SK-N-SH treated with all-trans-retinoic acid at 6 μM for 48 hours (cell line): ENCODE data around the gene SUPT3H.
"Not testable (repeated sequence)": the region's sequence is repeated elsewhere in the genome, so short reads cannot be mapped to it uniquely, and the experiment has no call there.

Source experiments
- ATAC-seq: fragments of 200-7000 bp; cut with Tn5 transposase; 3 replicates; pipeline ENCODE4 v1.9.1; 2020; ENCODE audit warnings: mild to moderate bottlenecking, moderate library complexity
- BACH2 ChIP-seq: fragments of 250-450 bp; sonication (Bioruptor Pico); IDR thresholded peaks from 2 replicates; pipeline ENCODE4 v1.9.0; 2021; ENCODE audit warnings: mild to moderate bottlenecking, borderline replicate concordance
- CSDC2 ChIP-seq: fragments of 250-450 bp; sonication (Bioruptor Pico); IDR thresholded peaks from 2 replicates; pipeline ENCODE4 v1.5.0; 2020; ENCODE audit warnings: mild to moderate bottlenecking, moderate library complexity
- ESRRG ChIP-seq: fragments of 250-450 bp; sonication (Bioruptor Pico); IDR thresholded peaks from 2 replicates; pipeline ENCODE4 v1.6.1; 2021; ENCODE audit warnings: mild to moderate bottlenecking
- GLIS3 ChIP-seq: fragments of 250-450 bp; sonication (Bioruptor Pico); IDR thresholded peaks from 2 replicates; pipeline ENCODE4 v1.5.0; 2020; ENCODE audit warnings: mild to moderate bottlenecking, moderate library complexity
- ISL1 ChIP-seq: fragments of 250-450 bp; sonication (Bioruptor Pico); IDR thresholded peaks from 2 replicates; pipeline ENCODE4 v2.1.2; 2022; ENCODE audit warnings: mild to moderate bottlenecking, moderate library complexity
- OSR1 ChIP-seq: fragments of 250-450 bp; sonication (Bioruptor Pico); IDR thresholded peaks from 2 replicates; pipeline ENCODE4 v1.8.0; 2022; ENCODE audit warnings: moderate library complexity, mild to moderate bottlenecking, inconsistent platforms
- PPARA ChIP-seq: fragments of 250-450 bp; sonication (Bioruptor Pico); IDR thresholded peaks from 2 replicates; pipeline ENCODE4 v1.5.0; 2020; ENCODE audit warnings: mild to moderate bottlenecking, borderline replicate concordance
- RARB ChIP-seq: fragments of 250-450 bp; sonication (Bioruptor Pico); IDR thresholded peaks from 2 replicates; pipeline ENCODE4 v1.8.0; 2021; ENCODE audit warnings: mild to moderate bottlenecking, moderate library complexity
- TCF4 ChIP-seq: fragments of 250-450 bp; sonication (Bioruptor Pico); IDR thresholded peaks from 2 replicates; pipeline ENCODE4 v1.8.0; 2021; ENCODE audit warnings: mild to moderate bottlenecking, moderate library complexity, borderline replicate concordance
- TOX ChIP-seq: fragments of 250-450 bp; sonication (Bioruptor Pico); IDR thresholded peaks from 2 replicates; pipeline ENCODE4 v1.8.0; 2021; ENCODE audit warnings: mild to moderate bottlenecking, moderate library complexity, borderline replicate concordance
- ZC3H10 ChIP-seq: fragments of 250-450 bp; sonication (Bioruptor Pico); IDR thresholded peaks from 2 replicates; pipeline ENCODE4 v1.5.1; 2021; ENCODE audit warnings: mild to moderate bottlenecking, moderate library complexity
- ZFP3 ChIP-seq: fragments of 250-450 bp; sonication (Bioruptor Pico); IDR thresholded peaks from 2 replicates; pipeline ENCODE4 v1.5.0; 2020; ENCODE audit warnings: mild to moderate bottlenecking, moderate library complexity
- ZFP30 ChIP-seq: fragments of 450-650 bp; formaldehyde crosslinking; IDR thresholded peaks from 2 replicates; pipeline ENCODE4 v1.5.0; 2022; ENCODE audit warnings: mild to moderate bottlenecking, moderate library complexity
- ZNF565 ChIP-seq: fragments of 450-650 bp; formaldehyde crosslinking; conservative IDR thresholded peaks from 2 replicates; pipeline ENCODE4 v1.5.0; 2020; ENCODE audit warnings: low read depth, mild to moderate bottlenecking, moderate library complexity
- ZNF70 ChIP-seq: fragments of 450-650 bp; formaldehyde crosslinking; IDR thresholded peaks from 2 replicates; pipeline ENCODE4 v1.5.0; 2020; ENCODE audit warnings: mild to moderate bottlenecking, moderate library complexity
- ZNF8 ChIP-seq: fragments of 450-650 bp; formaldehyde crosslinking; IDR thresholded peaks from 2 replicates; pipeline ENCODE4 v1.5.0; 2020; ENCODE audit warnings: mild to moderate bottlenecking, moderate library complexity
- TF ChIP-seq, protein P1 (sequence below): fragments of 250-450 bp; sonication (Bioruptor Pico); IDR thresholded peaks from 2 replicates; pipeline ENCODE4 v1.8.0; 2021; ENCODE audit warnings: low read depth, mild to moderate bottlenecking, moderate library complexity, borderline replicate concordance
- TF ChIP-seq, protein P2 (sequence below): fragments of 250-450 bp; sonication (Bioruptor Pico); IDR thresholded peaks from 2 replicates; pipeline ENCODE4 v1.5.1; 2021; ENCODE audit warnings: mild to moderate bottlenecking, moderate library complexity
- TF ChIP-seq, protein P3 (sequence below): fragments of 250-450 bp; sonication (Bioruptor Pico); IDR thresholded peaks from 2 replicates; pipeline ENCODE4 v1.5.1; 2020; ENCODE audit warnings: low read depth, mild to moderate bottlenecking, moderate library complexity

The SUPT3H gene

DNA sequence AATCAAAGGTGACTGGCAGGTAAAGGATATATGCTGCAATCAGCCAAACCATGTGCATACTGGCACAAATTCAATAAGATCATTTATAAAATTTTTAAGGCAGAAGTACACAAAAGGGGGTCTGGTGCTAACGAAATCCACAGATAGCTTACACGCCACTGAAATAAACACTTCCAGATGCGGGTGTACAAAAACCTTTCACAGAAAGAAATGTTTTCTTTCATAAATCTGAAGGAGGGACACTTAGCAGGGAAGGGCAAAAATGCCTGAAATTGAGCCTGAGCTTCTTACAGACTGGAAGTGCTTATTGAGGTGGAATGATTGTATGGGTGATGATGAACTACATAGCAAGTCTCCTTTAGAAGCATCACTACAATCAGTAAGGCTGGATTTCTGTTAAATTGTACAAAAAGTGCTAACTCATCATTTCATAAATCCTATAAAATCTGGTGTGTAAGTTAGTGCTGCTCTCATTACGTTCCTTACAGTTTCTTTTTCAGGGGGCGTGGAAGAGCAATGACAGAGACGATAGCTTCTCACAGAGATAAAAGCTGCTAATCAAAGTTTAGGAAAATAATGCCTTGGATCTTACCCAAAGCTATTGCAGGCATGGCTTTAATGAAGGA, 458.9 kb downstream of the SUPT3H start:
- no peak for TF ChIP-seq ZC3H10 (CRISPR knock-in tag)
- TF ChIP-seq, protein P1, sequence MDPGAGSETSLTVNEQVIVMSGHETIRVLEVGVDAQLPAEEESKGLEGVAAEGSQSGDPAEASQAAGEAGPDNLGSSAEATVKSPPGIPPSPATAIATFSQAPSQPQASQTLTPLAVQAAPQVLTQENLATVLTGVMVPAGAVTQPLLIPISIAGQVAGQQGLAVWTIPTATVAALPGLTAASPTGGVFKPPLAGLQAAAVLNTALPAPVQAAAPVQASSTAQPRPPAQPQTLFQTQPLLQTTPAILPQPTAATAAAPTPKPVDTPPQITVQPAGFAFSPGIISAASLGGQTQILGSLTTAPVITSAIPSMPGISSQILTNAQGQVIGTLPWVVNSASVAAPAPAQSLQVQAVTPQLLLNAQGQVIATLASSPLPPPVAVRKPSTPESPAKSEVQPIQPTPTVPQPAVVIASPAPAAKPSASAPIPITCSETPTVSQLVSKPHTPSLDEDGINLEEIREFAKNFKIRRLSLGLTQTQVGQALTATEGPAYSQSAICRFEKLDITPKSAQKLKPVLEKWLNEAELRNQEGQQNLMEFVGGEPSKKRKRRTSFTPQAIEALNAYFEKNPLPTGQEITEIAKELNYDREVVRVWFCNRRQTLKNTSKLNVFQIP (CRISPR knock-in tag) = no peak
- peak; percentile 24; the same call in 1 of the 2 replicates for TF ChIP-seq TCF4 (CRISPR knock-in tag)
- peak; percentile 36; the same call in 1 of the 3 replicates for ATAC-seq

DNA sequence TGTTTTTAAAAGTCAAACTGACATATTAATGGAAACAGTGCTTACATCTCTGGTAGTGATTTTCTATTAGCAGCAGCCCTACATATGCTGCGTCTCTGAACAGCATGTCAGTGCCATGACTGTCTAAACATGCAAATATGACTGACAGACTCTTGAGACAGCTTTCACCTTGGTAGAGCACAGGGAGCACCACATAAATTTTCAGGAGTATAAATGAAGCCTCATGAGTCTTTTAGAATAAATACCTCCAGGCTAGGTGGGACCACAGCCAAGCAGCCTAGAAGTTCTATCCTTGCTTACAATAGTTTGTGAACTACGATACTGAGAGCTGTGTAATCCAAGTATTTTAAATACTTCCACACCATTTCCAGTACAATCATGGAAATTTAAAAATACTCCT, 460.3 kb downstream of the SUPT3H start:
- ATAC-seq = no peak
- TF ChIP-seq, protein P1 (CRISPR knock-in tag) = no peak
- TF ChIP-seq ISL1 (CRISPR knock-in tag) = no peak
- no peak for TF ChIP-seq BACH2 (CRISPR knock-in tag)
- no peak for TF ChIP-seq CSDC2 (CRISPR knock-in tag)
- TF ChIP-seq ZC3H10 (CRISPR knock-in tag) = no peak
- no peak for TF ChIP-seq ZFP30 (CRISPR knock-in tag)
- TF ChIP-seq ZNF70 (CRISPR knock-in tag) = no peak

DNA sequence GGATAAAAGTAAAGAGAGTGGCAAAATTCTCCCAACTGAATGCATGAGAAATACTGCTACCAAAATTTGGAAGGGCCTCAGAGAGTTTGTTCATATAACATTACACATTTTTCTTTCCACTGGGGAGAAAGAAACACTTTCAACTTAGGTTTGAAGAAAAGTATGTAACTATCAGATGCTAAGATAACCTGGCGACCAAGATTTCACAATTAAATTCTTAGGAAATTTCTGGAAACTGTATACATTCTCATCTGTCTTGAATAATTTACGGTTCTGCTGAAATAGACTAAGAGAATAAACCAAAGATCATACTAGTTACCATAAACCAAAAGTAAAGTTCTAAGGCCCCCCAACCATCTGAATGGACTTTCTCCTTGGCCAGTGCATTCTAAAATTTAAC, 462.6 kb downstream of the SUPT3H start:
- no peak for ATAC-seq
- no peak for TF ChIP-seq ZFP30 (CRISPR knock-in tag)
- TF ChIP-seq ZNF8 (CRISPR knock-in tag) = no peak
- no peak for TF ChIP-seq BACH2 (CRISPR knock-in tag)
- TF ChIP-seq TOX (CRISPR knock-in tag) = no peak
- TF ChIP-seq ESRRG (CRISPR knock-in tag) = no peak
- TF ChIP-seq, protein P2, sequence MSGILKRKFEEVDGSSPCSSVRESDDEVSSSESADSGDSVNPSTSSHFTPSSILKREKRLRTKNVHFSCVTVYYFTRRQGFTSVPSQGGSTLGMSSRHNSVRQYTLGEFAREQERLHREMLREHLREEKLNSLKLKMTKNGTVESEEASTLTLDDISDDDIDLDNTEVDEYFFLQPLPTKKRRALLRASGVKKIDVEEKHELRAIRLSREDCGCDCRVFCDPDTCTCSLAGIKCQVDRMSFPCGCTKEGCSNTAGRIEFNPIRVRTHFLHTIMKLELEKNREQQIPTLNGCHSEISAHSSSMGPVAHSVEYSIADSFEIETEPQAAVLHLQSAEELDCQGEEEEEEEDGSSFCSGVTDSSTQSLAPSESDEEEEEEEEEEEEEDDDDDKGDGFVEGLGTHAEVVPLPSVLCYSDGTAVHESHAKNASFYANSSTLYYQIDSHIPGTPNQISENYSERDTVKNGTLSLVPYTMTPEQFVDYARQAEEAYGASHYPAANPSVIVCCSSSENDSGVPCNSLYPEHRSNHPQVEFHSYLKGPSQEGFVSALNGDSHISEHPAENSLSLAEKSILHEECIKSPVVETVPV (CRISPR knock-in tag) = no peak
- no peak for TF ChIP-seq PPARA (CRISPR knock-in tag)
- TF ChIP-seq, all 23 proteins: peak for 0

DNA sequence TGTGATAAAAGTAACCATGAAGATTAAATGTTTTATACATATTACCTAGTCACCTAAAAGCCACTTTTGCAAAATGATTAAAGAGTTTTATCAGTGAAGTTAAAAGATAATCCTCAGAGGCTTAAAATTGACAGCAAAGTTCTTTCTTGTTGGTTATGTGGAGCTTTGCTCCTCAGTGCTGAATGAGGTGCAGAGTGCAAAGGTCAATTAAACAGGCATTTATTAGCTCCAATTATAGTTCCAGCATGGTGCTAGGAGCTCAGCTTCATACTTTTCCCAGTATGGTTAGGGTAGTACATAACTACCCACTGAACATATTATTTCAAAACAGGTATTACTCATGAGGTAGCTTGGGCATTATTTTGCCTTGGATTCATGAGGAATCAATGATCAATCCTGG, 463.6 kb downstream of the SUPT3H start:
- no peak for ATAC-seq
- TF ChIP-seq RARB (CRISPR knock-in tag) (no peak), ZFP3 (CRISPR knock-in tag) (no peak), CSDC2 (CRISPR knock-in tag) (no peak), ZNF8 (CRISPR knock-in tag) (no peak)

DNA sequence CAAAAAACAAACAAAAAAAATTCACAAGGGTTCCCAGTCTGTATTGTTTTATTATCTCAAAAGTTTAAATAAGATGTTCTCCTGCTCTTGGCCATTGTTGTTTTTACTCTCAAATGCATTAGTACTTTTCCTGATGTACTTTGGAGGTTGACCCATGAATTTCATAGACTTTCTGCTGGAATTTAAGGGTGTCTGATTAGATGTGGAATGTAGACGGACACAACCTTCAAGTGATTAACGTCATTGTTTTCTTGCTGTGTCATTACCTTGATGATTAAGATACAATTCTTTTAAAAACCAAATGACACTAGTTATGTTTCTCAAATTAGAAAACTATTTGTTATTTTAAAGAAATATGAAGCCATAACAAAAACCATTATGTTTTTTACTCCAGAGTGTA, 471.0 kb downstream of the SUPT3H start:
- ATAC-seq = no peak
- TF ChIP-seq GLIS3 = no peak
- no peak for TF ChIP-seq OSR1 (CRISPR knock-in tag)

DNA sequence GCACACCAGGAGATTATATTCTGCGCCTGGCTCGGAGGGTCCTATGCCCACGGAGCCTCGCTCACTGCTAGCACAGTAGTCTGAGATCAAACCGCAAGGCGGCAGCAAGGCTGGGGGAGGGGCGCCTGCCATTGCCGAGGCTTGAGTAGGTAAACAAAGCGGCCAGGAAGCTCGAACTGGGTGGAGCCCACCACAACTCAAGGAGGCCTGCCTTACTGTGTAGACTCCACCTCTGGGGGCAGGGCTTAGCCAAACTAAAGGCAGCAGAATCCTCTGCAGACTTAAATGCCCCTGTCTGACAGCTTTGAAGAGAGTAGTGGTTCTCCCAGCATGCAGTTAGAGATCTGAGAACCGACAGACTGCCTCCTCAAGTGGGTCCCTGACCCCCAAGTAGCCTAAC, 477.4 kb downstream of the SUPT3H start:
- ATAC-seq = not testable (repeated sequence)

DNA sequence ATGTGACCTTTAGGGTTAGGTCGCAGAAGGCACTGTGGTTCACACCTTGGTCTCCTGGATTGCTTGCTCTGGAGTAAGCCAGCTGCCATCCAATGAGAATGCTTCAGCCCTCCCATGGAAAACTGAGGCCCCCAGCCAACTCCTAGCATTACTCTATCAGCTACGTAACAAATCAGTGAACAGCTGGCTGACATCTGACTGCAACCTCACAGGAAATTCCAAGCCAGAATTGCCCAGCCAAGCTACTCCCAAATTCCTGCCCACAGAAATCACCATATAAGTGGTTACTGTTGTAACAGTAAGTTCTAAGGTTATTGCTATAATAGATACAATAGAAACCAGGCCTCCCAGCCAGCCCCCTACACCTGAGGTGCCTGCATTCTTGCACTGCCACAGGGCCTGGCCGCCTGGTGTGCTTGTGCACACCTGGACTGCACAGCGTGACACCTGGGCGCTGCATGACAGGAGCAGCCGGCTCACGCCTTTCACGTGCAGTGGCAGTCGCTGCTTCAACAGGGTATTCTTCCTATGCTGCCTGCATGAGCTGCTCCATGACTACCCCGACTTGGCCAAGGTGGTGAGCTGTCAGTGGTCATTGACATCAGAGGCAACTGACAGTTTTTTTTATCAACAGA, 479.3 kb downstream of the SUPT3H start:
- TF ChIP-seq, protein P3, sequence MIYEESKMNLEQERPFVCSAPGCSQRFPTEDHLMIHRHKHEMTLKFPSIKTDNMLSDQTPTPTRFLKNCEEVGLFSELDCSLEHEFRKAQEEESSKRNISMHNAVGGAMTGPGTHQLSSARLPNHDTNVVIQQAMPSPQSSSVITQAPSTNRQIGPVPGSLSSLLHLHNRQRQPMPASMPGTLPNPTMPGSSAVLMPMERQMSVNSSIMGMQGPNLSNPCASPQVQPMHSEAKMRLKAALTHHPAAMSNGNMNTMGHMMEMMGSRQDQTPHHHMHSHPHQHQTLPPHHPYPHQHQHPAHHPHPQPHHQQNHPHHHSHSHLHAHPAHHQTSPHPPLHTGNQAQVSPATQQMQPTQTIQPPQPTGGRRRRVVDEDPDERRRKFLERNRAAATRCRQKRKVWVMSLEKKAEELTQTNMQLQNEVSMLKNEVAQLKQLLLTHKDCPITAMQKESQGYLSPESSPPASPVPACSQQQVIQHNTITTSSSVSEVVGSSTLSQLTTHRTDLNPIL (CRISPR knock-in tag) = no peak
- TF ChIP-seq, protein P2 (CRISPR knock-in tag) = no peak
- TF ChIP-seq ZNF565 (CRISPR knock-in tag) = no peak
- TF ChIP-seq TCF4 (CRISPR knock-in tag) = no peak
- no peak for ATAC-seq
